Stimulated activated CD4-positive, alpha-beta T cell treated with anti-CD3 and anti-CD28 coated beads, Interleukin-15, amount 100 ng/mL, for 24 hours (primary cell): ENCODE measurements around the gene RAPGEF3.

ENCODE experiments used
- DNase-seq: peaks from one replicate; pipeline ENCODE4 v3.0.0-alpha.2; 2020

Gene RAPGEF3

GRCh38 chr12:47741340-47741703, 17.4 kb downstream of the RAPGEF3 start:
- peak; percentile 62 for DNase-seq

- DNase-seq: no peak
Measured at GRCh38 chr12:47740606-47741339, 17.9 kb downstream of the RAPGEF3 start.

GRCh38 chr12:47739979-47740378, 18.7 kb downstream of the RAPGEF3 start:
- no peak for DNase-seq

- DNase-seq: no peak
Measured at GRCh38 chr12:47739297-47739696, 19.4 kb downstream of the RAPGEF3 start.

GRCh38 chr12:47737936-47738594, 20.6 kb downstream of the RAPGEF3 start:
- DNase-seq: no peak

GRCh38 chr12:47736877-47737676, 21.6 kb downstream of the RAPGEF3 start:
- DNase-seq: no peak

GRCh38 chr12:47736216-47736615, 22.5 kb downstream of the RAPGEF3 start:
- no peak for DNase-seq

- DNase-seq: no peak
Measured at GRCh38 chr12:47735649-47736048, 23.0 kb downstream of the RAPGEF3 start.

GRCh38 chr12:47734725-47735480, 23.8 kb downstream of the RAPGEF3 start:
- no peak for DNase-seq

GRCh38 chr12:47733142-47733541, 25.5 kb downstream of the RAPGEF3 start:
- DNase-seq: no peak

- DNase-seq: no peak
Measured at GRCh38 chr12:47732504-47732903, 26.2 kb downstream of the RAPGEF3 start.

GRCh38 chr12:47731723-47732122, 27.0 kb downstream of the RAPGEF3 start:
- DNase-seq: no peak

GRCh38 chr12:47730341-47730744, 28.3 kb downstream of the RAPGEF3 start:
- no peak for DNase-seq

- no peak for DNase-seq
Measured at GRCh38 chr12:47729233-47729632, 29.4 kb downstream of the RAPGEF3 start.

GRCh38 chr12:47725893-47726292, 32.8 kb downstream of the RAPGEF3 start:
- DNase-seq: no peak

GRCh38 chr12:47725091-47725772, 33.4 kb downstream of the RAPGEF3 start, which contains the start of gene ENDOU:
Gene ENDOU, minus strand, starts transcription at chr12:47725490. Its CDS starts 77 bp downstream, at chr12:47725413.
- DNase-seq: no peak

- DNase-seq: no peak
Measured at GRCh38 chr12:47722941-47723631, 35.6 kb downstream of the RAPGEF3 start.

- DNase-seq: no peak
Measured at GRCh38 chr12:47722136-47722834, 36.4 kb downstream of the RAPGEF3 start.

GRCh38 chr12:47721431-47721973, 37.2 kb downstream of the RAPGEF3 start:
- no peak for DNase-seq

- no peak for DNase-seq
Measured at GRCh38 chr12:47718531-47718930, 40.1 kb downstream of the RAPGEF3 start.
